ENCODE data around the gene DMRTA1.

DNA sequence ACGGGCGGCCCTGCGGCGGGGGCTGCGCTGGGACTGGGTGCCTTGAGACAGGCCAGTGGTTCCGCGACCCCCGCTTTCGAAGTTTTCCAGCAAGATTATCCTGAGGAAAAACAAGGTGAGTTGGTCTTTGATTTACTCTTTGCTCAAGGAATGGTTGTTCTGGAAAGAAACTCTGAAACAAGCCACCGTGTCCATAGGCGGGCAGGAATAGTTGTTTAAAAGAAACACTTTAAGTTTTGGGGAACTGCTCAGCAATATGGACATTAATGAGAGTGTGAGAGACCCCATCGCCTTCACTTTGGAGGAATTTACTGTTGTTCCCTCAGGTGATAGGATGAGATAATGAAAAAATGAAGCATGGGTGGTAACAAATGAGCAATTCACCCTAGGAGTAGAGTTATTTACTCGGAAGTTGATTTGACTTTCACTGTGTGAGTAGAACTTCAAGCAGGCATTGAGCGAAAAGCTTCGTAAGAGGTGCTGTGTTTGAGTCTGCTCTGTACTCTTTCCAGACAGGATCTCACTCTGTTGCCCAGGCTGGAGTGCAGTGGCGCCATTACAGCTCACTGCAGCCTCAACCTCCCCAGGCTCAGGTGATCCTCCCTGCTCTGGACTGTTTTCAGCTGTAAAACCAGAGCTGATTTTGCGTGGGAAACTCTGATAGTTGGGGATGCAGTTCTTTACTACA is 1.1 kb downstream of the DMRTA1 start:
- no peak for TF ChIP-seq POLR2A (IDR thresholded peaks at IDR 0.05)
- TF ChIP-seq, protein P1, sequence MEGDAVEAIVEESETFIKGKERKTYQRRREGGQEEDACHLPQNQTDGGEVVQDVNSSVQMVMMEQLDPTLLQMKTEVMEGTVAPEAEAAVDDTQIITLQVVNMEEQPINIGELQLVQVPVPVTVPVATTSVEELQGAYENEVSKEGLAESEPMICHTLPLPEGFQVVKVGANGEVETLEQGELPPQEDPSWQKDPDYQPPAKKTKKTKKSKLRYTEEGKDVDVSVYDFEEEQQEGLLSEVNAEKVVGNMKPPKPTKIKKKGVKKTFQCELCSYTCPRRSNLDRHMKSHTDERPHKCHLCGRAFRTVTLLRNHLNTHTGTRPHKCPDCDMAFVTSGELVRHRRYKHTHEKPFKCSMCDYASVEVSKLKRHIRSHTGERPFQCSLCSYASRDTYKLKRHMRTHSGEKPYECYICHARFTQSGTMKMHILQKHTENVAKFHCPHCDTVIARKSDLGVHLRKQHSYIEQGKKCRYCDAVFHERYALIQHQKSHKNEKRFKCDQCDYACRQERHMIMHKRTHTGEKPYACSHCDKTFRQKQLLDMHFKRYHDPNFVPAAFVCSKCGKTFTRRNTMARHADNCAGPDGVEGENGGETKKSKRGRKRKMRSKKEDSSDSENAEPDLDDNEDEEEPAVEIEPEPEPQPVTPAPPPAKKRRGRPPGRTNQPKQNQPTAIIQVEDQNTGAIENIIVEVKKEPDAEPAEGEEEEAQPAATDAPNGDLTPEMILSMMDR (IDR thresholded peaks at IDR 0.05) = no peak

All from uterus (tissue), 2 donors.